Stimulated activated CD8-positive, alpha-beta memory T cell treated with anti-CD3 and anti-CD28 coated beads, Interleukin-15, amount 100 ng/mL, for 4 hours (primary cell): ENCODE data around the gene BMP4.

Source experiments
- DNase-seq, 2 donors: peaks; one replicate each; pipeline ENCODE4 v3.0.0-alpha.2; 2020; ENCODE audit warnings: low read depth in 2 of 2

BMP4 gene

GRCh38 chr14:53946404-53947093 is 10.1 kb downstream of the BMP4 start:
- no peak for DNase-seq

GRCh38 chr14:53946071-53946403 is 10.6 kb downstream of the BMP4 start:
- no peak for DNase-seq

- no peak for DNase-seq
Measured at GRCh38 chr14:53943751-53944083, 12.9 kb downstream of the BMP4 start.

DNA sequence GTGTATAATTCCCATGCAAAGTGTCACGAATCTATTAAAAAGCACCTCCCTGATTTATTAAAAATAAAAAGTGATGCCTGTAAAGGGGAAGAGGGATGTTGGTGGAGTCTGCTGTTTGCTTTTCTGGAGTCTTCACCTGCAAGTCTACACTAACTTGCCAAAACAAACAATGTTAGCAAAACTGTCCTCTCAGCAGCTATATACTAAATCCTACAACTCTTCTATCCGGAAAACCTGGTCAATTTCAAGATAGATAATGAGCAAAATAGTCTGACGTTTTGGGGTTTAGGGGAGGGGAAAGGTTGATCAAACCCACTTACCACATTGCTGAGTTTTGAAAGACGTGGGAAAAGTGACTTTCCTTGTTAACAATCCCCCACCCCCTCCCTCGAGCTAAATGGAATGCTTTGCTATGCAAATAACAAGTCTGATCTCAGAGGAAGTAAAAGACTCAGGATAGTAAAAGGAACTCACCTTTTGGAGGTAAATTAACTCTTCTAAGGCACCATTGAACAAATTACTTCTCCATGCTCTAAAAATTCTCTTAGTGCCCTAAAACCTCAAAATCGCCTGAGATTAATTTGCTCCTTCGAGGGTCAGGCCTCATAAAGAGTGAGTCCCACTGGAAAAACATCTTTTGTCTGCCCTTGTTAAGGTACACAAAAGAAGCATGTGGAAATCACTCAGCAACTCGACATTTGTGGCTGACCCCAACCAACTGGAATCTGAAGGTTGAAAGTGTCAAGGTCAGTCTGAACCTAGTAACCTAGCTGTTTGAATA is 13.5 kb downstream of the BMP4 start:
- DNase-seq = no peak

- DNase-seq = no peak
Measured at GRCh38 chr14:53938136-53938837, 18.3 kb downstream of the BMP4 start.

DNA sequence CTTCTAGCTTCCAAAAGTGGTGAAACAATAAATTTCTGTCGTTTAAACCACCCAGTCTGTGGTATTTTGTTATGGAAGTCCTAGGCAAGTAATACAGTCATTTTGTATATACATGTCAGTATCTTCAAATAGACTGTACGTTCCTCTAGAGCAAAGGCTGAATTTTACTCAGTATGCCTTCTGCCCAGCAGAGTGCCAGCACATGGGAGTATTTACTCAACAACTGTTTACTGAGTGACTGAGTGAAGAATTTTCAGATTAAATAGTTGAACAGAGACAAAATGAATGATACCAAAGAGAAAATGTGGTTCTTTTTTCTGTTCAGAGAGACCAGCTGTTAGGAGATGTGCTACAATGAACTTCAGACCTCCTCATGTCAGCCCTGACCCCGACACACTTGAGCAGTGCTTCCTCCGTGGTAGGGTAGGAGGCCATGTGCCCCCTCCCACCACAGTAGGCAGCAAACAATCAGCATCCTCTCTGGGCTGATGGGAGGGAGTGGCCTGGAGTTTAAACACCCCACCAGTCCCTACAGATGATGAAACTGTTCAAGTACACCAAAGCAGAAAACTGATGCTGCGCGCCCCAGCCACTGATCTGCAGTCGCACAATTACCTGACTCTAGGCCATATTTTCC is 21.7 kb downstream of the BMP4 start:
- no peak for DNase-seq

- DNase-seq = no peak
Measured at GRCh38 chr14:53932966-53933365, 23.7 kb downstream of the BMP4 start.

DNA sequence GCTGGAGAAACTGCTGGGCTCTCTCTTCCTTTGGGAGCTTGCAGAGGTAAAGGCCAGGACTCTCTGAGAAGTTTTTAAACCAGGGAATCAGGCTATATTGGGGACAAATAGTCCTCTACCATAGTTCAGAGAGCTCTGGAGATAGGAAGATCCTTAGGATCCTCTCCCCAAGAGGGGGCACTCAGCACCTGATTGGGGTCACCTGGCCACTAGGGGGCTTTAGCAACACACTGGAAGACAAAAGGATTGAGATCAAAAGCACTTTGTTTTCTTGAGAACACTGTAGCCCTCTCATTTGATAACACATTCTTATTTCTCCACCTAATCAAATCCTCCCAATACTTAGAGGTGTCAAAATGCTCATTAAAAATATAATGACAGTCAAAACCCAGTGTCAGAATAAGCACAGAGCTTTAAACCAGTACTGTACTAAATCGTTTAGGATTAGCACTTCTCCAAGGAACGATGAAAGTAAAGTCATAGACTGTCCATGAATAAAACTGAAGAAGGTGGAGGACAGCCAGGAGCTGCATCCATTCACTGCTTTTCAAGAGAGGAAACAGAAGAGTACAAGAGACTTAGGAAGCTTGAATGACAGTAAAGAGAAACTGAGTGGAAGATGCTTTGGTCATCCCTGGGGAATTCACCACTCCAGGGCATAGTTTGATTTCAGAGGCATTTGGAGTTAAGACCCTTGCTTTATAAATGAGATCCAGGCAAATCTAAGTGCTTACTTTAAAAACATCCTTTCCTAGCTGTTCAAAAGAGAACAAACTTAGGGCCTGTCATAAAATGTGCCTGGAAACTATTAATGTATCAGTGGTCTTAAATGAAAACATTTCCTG is 26.5 kb downstream of the BMP4 start:
- DNase-seq = no peak

- DNase-seq = no peak
Measured at GRCh38 chr14:53927171-53927570, 29.5 kb downstream of the BMP4 start.

- DNase-seq = no peak
Measured at GRCh38 chr14:53925201-53925766, 31.3 kb downstream of the BMP4 start.

DNA sequence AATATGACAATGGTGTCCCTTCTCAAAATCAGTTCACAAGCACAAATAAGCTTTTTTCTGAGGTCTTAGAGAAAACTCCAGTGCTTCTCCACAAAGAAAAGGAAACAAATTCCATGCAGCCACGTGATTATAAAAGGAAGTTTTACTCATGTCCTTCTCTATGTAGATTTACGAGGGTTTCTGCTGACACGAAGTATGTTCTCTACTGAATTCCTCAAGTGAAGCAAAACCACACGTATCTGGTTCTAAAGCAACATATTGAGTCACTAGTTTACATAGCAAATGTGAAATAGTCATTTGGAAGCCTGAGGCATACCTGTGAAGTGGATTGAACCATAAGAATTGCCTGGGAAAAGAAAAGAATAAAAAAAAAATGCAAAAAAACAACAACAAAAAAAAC is 31.9 kb downstream of the BMP4 start:
- DNase-seq = no peak

GRCh38 chr14:53921027-53921426 is 35.6 kb downstream of the BMP4 start:
- no peak for DNase-seq

DNA sequence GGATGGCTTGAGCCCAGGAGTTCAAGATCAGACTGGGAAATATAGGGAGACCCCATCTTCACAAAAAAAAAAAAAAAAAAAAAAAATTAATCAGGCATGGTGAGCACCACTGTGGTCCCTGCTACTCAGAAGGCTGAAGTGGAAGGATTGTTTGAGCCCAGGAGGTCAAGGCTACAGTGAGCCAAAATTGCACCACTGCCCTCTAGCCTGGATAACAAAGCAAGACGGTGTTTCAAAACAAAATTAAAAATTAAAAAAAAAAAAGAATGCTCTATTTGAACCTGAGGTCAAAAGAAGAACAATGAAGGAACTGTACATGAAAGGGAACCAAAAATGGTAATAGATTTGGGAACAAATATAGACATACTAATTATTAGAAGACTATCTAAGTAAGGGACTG is 40.4 kb downstream of the BMP4 start:
- DNase-seq = no peak

- DNase-seq = no peak
Measured at GRCh38 chr14:53915364-53916014, 41.1 kb downstream of the BMP4 start.

DNA sequence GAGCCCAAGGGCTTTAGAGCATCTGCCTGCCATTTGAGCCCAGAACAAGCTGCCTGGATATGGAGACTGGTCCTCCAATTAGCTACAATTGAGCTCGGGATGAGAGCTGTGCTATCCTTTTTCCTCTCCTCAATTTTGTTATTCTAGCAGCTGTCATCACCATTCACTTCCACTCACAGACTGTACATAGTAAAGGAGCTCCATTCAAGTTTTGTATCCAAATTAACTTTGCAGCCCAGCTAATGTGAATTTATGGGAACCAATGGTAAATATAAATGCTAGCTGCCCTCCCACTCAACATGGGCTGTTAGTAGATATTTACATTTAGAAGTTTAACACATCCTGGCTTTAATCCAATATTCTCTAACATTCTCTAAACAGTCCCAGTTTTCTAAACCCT is 44.6 kb downstream of the BMP4 start:
- DNase-seq = no peak

DNA sequence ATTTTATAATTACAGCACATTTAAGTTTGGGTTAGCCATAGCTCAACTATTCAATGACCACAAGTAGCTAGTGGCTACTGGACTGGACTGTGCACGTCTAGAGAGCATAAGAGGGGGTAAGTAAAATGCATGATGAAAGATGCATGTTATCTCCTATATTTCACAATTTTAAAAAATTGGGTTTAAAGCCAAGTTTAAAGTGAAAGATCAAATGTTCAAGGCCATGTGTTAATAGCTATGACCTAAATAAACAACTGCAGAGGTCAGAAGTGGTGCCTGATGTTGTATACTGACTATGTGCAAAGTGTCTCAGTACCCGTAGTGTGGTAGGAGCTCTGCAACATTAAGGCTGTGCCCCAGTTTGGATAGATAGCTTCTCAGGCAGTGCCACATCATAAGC is 48.2 kb downstream of the BMP4 start:
- no peak for DNase-seq

- no peak for DNase-seq
Measured at GRCh38 chr14:53902307-53902706, 54.3 kb downstream of the BMP4 start.

- no peak for DNase-seq
Measured at GRCh38 chr14:53900499-53900898, 56.1 kb downstream of the BMP4 start.
